Measurements from ENCODE around the gene ROBO2.

- TF ChIP-seq CTCF (IDR thresholded peaks at IDR 0.05) (no peak), ZFX (IDR thresholded peaks at IDR 0.05; ENCODE audit: borderline replicate concordance) (no peak)
Measured at GRCh38 chr3:77605308-77605707, 565.4 kb downstream of the ROBO2 start.

Measured in 22Rv1 (cell line).